ENCODE results near the gene RTL10. TPM values are rescaled to one million over a fixed set of nuclear protein-coding genes. Genes with fewer than 3 reads are reported as not detected.
A peak's percentile ranks its signal among the peaks of the same experiment; 100 is the strongest.

RTL10 gene
- polyA plus RNA-seq, 3 donors = 25.0 to 28.5 (median 26.2) TPM

GRCh38 chr22:19878461-19879245 is 24.0 kb upstream of the RTL10 start:
- no peak for DNase-seq

- no peak for DNase-seq
These were observed 23.1 kb upstream of the RTL10 start for GRCh38 chr22:19877626-19878339.

GRCh38 chr22:19876941-19877625 is 22.4 kb upstream of the RTL10 start:
- no peak for DNase-seq

GRCh38 chr22:19876314-19876940 is 21.8 kb upstream of the RTL10 start:
- no peak for DNase-seq

GRCh38 chr22:19875531-19876313 is 21.0 kb upstream of the RTL10 start:
- no peak for DNase-seq

- no peak for DNase-seq
These were observed 20.4 kb upstream of the RTL10 start for GRCh38 chr22:19875061-19875530.

- DNase-seq = peak; percentile 26
These were observed 19.8 kb upstream of the RTL10 start for GRCh38 chr22:19874307-19875060.

GRCh38 chr22:19873960-19874306 is 19.3 kb upstream of the RTL10 start:
- no peak for DNase-seq

- DNase-seq = no peak
These were observed 18.7 kb upstream of the RTL10 start for GRCh38 chr22:19873138-19873959.

GRCh38 chr22:19872779-19873137 is 18.1 kb upstream of the RTL10 start:
- DNase-seq = no peak

- DNase-seq = no peak
These were observed 17.4 kb upstream of the RTL10 start for GRCh38 chr22:19871845-19872778.

GRCh38 chr22:19871023-19871844 is 16.6 kb upstream of the RTL10 start:
- DNase-seq = no peak

- DNase-seq = no peak
These were observed 15.7 kb upstream of the RTL10 start for GRCh38 chr22:19870153-19871022.

GRCh38 chr22:19869497-19870152 is 15.0 kb upstream of the RTL10 start:
- no peak for DNase-seq

- no peak for DNase-seq
These were observed 14.2 kb upstream of the RTL10 start for GRCh38 chr22:19868773-19869471.
